ENCODE data around the gene ANAPC10.
"Not testable (repeated sequence)": the region's sequence is repeated elsewhere in the genome, so short reads cannot be mapped to it uniquely, and the experiment has no call there.

Gene ANAPC10

DNA sequence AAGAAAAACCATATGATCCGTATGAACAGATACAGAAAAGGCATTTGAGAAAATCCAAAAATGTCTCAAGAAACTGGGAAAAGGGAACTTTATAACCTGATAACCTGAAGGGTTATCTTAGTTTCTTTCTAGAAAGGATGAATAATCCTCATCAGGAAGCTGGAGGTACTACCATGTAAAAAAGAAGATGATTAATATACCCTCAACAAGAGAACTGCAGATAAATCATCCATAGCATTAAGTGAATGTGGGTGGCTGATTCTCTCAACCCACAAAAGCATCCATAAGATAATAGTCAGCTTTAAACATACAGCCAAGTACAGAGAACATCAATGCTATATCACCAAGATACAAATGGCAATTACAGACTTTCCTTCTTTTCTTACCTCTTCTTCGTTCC, 26.4 kb downstream of the ANAPC10 start:
- DNase-seq (ENCODE audit: low read depth): no peak

- DNase-seq (ENCODE audit: low read depth): no peak
Observed at GRCh38 chr4:145069361-145069760, 28.6 kb downstream of the ANAPC10 start.

- DNase-seq (ENCODE audit: low read depth): no peak
Observed at GRCh38 chr4:145066063-145066501, 31.9 kb downstream of the ANAPC10 start.

GRCh38 chr4:145061318-145061920, 36.6 kb downstream of the ANAPC10 start:
- no peak for DNase-seq (ENCODE audit: low read depth)

DNA sequence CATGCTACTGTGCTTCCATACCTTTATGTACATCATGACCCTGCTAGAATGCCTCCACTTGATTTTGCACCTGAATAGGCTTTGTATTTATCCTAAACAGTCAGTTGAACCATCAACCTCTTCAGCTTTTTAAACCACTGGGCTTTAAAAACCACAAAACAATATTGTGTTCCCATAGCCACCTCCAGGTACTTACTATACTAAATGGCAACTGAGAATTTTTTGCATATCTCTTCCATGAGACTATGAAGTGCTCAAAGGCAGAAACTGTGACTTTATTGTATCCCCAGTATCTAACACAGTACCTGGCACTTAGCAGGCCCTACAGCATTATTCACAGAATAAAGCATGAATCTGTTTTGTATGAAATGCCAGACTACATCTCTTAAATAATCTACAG, 39.7 kb downstream of the ANAPC10 start:
- no peak for DNase-seq (ENCODE audit: low read depth)

GRCh38 chr4:145056325-145057130, 41.5 kb downstream of the ANAPC10 start:
- DNase-seq (ENCODE audit: low read depth): no peak

GRCh38 chr4:145055533-145056257, 42.3 kb downstream of the ANAPC10 start:
- no peak for DNase-seq (ENCODE audit: low read depth)

DNA sequence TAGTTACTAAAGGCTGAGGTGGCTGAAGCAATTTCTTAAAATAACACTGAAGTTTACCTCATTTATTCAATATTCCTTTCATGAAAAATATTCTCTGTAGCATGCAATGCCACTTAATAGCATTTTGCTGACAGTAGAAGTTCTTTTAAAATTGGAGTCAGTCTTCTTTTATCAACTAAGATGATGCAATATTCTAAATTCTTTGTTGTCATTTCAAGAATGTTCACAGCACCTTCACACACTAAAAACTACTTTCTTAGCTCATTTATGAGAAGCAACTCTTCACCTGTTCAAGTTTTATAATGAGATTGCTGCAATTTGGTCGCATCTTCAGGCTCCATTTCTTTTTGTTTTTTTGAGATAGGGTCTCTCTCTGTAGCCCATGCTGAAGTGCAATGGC, 48.8 kb downstream of the ANAPC10 start:
- DNase-seq (ENCODE audit: low read depth): no peak

DNA sequence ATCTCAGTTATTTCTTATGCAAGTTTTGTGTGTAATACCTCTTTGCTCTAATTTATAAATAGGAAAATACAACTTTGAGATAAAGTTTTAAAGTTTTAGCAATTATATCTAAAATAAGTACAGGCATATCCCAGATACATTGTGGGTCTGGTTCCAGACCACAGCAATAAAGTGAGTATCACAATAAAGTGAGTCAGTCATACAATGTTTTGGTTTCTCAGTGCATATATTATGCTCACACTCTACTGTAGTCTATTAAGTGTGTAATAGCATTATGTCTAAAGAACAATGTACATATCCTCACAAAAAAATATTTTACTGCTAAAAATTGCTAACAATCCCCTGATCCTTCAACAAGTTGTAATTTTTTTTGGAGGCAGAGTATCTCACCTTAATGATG, 49.2 kb downstream of the ANAPC10 start:
- DNase-seq (ENCODE audit: low read depth): no peak

DNA sequence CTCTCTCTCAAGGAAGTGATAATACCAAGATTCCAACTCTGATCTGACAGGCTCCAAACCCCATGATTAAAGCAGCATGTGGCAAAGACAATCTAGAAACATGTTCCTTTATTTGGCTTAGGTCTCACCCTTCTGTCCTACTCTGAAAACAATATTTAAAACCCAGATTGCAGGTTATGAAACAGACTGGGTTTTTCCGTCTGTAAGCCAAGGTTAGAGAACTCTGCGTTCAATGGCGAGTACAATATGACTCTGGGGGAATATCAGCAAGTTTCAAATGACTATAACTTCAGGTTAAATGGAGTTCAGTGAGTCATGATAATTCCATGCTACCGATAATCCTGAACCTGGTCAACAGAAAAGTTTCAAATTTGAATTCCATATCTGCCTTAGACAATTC, 50.8 kb downstream of the ANAPC10 start:
- DNase-seq (ENCODE audit: low read depth): no peak

DNA sequence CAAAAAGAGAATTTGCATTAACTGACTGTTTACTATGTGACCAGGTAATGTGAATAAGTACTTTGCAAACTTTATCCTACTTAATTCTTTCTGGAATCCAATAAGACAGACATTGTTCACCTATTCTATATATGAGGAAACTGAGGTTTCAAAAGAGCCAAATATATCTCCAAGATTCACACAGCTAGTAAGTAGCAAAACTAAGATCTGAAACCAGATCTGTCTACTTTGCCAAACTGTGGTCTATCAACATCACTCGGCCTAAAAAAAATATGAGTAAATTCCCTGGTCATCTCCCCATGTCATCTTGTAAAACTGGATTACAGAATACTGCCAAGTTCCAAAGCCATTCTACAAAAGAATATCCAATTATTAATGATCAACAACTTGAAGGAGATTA, 52.8 kb downstream of the ANAPC10 start:
- DNase-seq (ENCODE audit: low read depth): no peak

GRCh38 chr4:145044341-145044740, 53.7 kb downstream of the ANAPC10 start:
- DNase-seq (ENCODE audit: low read depth): no peak

GRCh38 chr4:145043306-145043705, 54.7 kb downstream of the ANAPC10 start:
- DNase-seq (ENCODE audit: low read depth): no peak

DNA sequence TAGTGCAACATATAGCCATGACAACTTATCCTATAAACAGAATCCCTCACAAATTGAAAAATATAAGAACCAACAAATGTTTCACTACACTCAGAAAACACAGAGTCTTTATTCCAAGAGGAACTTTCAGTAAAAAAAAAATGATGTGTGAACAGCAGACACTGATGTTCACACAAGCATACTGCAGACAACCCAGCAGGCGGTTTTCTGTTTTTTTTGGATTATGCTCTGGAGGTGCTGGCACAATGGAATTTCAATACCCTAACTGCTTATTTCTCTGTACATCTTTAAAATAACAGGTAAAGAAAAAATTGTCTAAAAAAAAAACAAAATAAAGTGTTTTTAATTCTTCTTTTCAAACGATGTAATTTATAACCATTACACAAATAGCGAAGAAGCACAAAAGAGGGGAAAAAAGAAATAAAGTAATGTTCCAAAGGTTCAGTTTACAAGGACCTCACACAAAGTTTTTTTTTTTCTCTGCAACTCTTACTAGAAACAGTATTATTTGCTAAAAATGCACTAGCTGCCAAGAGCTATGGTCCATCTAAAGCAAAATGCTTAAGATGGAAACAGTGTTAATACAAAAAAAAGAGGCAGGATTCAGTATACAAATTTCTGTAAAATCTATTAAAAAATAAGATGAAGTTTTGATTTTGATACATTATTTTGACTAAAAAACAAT, 55.3 kb downstream of the ANAPC10 start:
- no peak for DNase-seq (ENCODE audit: low read depth)

DNA sequence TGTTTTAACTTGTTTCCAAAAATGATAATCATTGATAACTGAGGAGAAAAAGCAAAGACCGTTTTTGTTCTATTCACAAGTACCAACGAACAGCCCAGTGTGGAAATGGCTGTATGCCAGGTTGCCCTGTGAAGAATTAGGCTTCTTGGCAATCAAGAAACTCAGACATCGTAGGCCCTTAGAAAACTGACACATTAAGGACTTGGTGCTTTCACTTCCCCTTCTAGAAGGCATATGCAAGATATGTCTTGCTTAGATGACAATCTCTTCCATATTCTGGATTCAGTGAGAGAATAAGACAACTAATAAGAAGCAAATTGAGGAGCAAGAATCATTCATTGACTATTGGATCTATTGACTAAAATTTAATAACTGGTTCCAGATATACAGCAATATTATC, 56.6 kb downstream of the ANAPC10 start:
- DNase-seq (ENCODE audit: low read depth): no peak

DNA sequence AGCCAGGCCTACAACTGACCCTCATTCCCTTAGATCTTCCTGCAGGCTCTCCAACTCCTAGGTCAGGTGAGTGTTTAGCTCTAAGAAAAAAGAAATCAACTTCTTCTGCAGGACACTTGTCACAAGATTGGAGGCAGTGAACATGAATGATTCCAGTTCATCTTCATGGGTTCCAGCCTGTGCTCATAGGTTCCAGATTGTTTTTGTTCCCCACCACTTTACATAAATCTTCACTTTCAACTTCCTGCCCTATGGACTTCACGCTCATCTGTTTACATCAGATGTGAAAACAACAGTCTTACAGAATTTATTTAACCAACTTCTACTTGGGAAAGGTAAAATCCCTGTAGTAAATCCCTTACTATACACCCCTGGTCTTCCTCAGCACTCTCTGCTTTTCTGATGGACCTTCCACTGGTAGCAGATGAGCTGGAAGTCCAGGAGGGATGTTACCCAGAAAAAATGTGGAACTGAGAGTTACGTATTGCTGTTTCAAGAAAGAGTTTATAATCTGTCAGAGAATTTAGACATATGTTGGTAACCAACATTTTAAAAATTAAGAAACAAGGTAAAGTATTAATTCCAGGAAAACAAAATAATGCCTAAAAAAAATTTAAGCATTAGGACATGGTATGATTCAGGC, 62.4 kb downstream of the ANAPC10 start:
- DNase-seq (ENCODE audit: low read depth): no peak

DNA sequence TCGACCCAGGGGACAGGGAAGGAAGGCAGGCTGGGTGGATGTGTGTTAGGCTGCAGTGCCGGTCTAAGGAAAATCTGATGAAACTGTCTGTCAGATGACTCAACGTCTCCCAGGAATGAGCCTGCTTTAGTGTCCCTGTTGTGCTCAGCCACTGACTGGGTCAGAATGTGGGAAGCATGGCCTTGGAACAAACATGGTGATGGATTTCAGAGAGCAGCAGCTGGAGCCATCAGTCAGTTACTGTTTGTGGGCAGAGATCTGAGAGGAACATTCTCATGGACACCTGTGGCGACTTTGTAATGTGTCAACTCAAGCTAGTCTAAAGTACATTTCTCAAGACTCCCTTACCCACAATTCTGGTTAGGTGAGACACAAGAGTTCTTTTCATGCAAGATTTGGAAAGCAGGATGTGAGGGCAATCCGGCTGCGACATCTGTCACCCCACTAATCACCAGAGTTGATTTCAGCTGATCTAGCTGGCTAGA, 63.2 kb downstream of the ANAPC10 start:
- no peak for DNase-seq (ENCODE audit: low read depth)

GRCh38 chr4:145019346-145019745, 78.7 kb downstream of the ANAPC10 start:
- no peak for DNase-seq (ENCODE audit: low read depth)

- no peak for DNase-seq (ENCODE audit: low read depth)
Observed at GRCh38 chr4:145014365-145014764, 83.6 kb downstream of the ANAPC10 start.

DNA sequence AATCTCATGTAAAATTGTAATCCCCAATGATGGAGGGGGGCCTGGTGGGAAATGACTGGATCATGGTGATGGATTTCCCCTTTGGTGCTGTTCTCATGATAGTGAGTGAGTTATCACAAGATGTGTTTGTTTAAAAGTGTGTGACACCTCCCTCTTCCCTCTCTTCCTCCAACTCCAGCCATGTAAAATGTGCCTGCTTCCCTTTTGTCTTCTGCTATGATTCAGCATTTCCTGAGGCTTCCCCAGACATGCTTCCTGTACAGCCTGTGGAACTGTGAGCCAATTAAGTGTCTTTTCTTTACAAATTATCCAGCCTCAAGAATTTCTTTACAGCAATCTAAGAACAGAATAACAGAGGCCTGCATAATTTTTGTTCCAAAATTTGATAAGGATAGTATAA, 85.2 kb downstream of the ANAPC10 start:
- no peak for DNase-seq (ENCODE audit: low read depth)

GRCh38 chr4:145011636-145012035, 86.4 kb downstream of the ANAPC10 start:
- DNase-seq (ENCODE audit: low read depth): no peak

DNA sequence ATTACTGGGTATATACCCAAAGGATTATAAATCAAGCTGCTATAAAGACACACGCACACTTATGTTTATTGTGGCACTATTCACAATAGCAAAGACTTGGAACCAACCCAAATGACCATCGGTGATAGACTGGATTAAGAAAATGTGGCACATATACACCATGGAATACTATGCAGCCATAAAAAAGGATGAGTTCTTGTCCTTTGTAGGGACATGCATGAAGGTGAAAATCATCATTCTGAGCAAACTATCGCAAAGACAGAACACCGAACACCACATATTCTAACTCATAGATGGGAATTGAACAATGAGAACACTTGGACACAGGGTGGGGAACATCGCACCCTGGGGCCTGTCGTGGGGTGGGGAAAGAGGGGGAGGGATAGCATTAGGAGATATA, 87.7 kb downstream of the ANAPC10 start:
- DNase-seq (ENCODE audit: low read depth): not testable (repeated sequence)

Data from stimulated activated CD8-positive, alpha-beta memory T cell treated with anti-CD3 and anti-CD28 coated beads, Interleukin-4, amount 100 ng/mL, for 24 hours (primary cell).